ENCODE results near the gene MMP3.

Gene MMP3

DNA sequence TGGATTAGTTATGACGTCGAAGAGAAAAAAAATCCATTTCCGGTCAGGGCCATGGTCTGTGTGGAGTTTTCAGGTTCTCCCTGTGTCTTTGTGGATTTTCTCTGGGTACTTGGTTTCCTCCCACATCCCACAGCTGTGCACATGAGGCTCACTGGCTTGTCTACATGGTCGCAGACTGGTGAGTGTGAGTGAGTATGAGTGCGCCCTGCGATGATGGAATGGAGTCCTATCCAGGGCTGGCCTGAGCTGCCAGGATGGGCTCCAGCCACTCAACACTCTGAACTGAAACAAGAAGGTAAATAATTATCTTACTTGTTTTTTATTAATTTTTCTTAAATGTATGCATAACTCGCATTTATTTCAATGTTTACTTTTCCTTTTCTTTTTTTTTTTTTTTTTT lies 10.8 kb downstream of the MMP3 start:
- no peak for DNase-seq (ENCODE audit: low read depth, low spot score)

DNA sequence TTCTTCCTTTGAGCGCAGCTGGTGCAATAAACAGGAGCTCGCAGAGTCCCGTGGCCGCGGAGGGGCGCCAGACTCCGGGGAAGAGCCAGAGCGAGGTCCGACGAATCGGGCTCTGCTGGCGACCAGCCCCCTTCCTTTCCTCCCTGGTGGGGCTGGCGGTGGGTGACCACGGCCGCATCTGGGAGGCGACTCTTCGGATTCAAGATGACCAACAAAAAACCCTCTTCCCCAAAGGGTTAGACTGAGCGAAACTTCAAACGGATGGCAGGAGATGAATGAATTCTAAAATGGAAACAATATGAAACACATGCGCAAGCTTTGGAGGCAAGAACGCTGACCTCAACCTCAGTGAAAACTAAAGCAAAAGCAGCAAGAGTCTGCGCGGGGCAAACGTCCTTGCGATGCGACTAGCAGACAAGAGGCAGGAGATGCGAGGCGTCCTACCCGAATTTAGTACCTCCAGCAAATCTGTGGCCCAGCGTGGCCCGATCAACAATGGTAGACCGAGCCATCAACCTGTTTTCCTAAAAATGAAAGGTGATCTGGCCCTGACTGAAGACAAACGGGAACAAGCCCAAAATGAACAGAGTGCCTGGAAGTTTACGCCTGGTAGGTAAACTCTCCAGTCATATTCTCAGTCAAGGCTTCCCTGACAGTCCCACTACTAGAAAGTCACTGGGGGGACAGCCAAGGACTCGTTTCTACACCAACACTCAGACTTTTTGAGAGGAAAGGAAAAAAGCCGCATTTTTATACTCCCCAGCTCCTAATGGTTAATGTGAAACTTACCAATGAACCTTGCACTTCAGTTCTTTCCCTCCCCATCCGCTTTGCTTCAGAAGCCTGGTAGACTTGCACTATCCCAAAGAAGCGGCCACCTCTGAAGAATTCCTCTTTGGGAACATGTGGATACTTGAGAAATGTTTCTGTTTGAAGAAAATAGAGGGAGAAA lies 11.6 kb downstream of the MMP3 start:
- DNase-seq (ENCODE audit: low read depth, low spot score): no peak

DNA sequence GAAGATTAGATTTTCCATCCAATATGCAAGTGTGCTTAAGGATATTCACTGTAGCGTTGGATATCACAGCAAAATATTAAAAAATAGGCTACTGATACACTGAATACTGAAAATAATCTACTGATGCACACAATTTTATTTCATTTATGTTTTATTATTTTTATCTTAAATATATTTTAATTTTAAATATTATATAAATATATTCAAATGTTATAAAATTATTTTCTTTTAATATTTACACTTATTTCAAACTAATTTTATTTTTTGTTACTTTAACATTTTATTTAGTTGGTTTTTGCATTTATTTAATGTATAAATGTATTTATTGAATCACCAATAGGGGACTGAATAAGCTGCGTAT lies 12.3 kb downstream of the MMP3 start:
- no peak for DNase-seq (ENCODE audit: low read depth, low spot score)

- no peak for DNase-seq (ENCODE audit: low read depth, low spot score)
These were observed 13.2 kb downstream of the MMP3 start for GRCh38 chr11:102830001-102830727.

- DNase-seq (ENCODE audit: low read depth, low spot score): no peak
These were observed 14.0 kb downstream of the MMP3 start for GRCh38 chr11:102829316-102830000.

DNA sequence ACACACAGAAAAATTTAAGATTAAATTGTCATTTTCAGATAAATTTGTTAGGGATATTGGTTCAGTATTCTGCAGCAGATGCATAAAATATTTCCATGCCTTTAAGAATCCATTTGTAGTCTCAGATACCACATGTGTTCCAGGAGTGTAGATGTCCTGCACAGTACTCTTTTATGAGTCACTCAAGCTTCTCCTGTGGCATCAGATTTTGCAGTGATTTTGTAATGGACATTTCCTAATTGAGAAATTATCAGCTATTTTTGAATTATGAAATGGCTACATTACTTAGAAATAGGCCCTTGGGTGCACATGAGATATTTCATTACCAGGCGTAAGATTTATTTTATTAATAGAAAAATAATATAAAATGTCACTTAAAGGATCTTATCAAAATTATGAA lies 18.9 kb downstream of the MMP3 start:
- DNase-seq (ENCODE audit: low read depth, low spot score): no peak

DNA sequence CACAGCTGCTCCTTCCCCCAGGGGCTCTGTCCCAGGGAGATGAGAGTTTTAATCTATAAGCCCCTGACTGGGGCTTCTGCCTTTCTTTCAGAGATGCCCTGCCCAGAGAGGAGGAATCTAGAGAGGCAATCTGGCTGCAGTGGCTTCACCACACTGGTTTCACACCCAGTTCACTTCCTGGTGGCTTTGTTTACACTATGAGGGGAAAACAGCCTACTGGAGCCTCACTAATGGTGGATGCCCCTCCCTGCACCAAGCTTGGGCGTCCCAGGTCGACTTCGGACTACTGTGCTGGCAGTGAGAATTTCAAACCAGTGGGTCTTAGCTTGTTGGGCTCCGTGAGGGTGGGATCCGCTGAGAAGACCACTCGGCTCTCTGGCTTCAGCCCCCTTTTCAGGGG lies 23.9 kb downstream of the MMP3 start:
- no peak for DNase-seq (ENCODE audit: low read depth, low spot score)

DNA sequence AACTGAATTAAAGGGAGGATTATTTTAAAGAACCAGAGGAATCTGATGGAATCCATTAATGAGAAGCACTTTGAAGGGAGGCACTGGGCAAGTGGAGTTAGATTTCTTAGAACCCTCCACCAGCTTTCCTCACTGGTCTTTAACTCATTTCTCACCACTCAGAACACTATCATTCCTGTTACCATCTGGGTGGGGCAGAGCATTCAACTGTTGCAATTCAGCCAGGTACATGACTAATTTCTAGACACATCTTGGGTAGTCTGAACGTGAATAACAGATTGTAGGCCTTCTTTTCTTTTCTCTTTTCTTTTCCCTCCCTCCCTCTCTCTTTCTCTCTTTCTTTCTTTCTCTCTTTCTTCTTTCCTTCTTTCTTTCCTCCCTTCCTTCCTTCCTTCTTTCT lies 29.9 kb downstream of the MMP3 start:
- no peak for DNase-seq (ENCODE audit: low read depth, low spot score)

GRCh38 chr11:102812188-102812587 lies 31.2 kb downstream of the MMP3 start:
- DNase-seq (ENCODE audit: low read depth, low spot score): no peak

DNA sequence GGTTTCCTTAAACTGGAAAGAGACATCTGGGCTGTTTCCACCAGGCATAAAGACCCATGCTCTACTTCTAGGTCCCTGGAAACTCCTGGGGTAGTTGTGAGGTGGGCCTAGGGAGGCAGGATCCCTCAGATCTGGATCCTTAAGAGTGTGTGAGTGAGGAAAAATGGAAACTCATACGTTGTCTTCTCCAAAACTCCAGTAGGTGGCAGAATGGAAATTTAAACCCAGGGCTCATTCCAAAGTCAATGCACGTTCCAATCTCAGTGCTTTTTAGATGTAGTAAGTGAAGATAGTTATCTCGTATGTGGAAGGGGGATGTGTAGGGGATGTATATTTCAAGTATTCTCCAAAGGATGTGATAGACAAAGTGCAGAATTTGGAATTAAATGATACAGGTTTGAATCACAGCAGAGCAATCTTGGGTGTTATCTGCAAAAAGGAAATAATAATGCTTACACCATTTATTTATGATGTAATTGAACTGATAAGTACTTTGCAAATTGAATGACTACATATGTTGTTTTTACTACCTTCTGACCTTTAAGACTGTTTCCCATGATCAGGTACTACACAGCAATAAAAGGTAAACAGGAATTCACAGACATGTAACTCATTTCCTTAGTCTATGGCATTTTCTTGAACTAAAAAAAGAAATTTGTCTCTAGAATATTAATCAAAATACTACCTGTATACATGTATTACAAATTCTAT lies 32.3 kb downstream of the MMP3 start:
- DNase-seq (ENCODE audit: low read depth, low spot score): no peak

GRCh38 chr11:102809971-102810370 lies 33.4 kb downstream of the MMP3 start:
- no peak for DNase-seq (ENCODE audit: low read depth, low spot score)

- DNase-seq (ENCODE audit: low read depth, low spot score): no peak
These were observed 35.5 kb downstream of the MMP3 start for GRCh38 chr11:102807921-102808320.

DNA sequence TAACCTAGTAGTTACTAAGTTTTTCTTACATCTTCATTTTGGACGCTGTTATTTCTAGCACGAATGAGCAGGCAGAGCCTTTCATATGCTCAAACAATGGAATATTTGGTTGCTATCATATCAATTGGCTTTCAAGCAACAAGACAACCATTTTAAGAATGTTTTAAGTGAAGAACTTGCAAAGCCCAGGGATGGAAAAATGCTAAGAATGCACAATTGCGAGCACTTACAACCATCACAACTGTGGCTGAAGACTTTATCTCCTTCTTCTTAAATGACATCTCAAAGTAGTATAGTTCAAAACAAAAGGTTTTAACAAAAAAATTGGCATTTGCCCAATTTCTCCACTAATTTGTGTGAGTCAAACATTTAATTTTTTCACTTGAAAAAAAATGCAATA lies 37.1 kb downstream of the MMP3 start:
- DNase-seq (ENCODE audit: low read depth, low spot score): no peak

GRCh38 chr11:102802341-102802740 lies 41.1 kb downstream of the MMP3 start:
- DNase-seq (ENCODE audit: low read depth, low spot score): no peak

GRCh38 chr11:102800767-102801166 lies 42.6 kb downstream of the MMP3 start:
- DNase-seq (ENCODE audit: low read depth, low spot score): no peak

DNA sequence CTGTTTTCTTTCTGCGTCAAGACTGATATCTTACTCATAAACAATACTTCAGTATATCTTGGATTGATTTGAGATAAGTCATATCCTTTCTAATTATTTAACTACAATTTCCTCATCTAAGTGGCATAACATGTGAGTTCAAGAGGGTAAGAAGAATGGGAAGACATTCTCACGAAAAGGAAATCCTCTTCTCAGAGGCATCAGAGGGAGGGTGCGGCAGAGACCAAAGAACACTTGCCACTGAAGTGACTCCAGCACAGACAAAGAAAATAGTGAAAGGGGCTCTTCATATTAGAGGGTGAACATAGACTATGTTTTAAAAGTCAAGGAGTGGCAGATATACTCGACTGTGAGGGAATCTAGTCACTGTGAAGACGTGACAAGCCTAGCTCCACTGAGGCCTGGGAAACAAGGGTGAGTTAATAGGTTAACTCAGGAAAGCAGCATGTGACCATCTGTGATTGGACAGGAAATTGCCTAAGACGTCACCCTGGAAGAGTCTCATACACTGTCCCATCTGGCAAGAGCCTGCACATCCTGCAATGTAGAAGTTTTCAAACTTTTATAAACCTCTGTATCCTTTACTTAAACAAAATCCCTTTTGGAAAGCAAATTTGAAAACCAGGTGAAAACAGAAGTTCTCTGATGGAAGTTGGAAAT lies 43.6 kb downstream of the MMP3 start:
- DNase-seq (ENCODE audit: low read depth, low spot score): no peak

- no peak for DNase-seq (ENCODE audit: low read depth, low spot score)
These were observed 45.2 kb downstream of the MMP3 start, which contains the start of gene MMP1 for GRCh38 chr11:102798012-102798746. MMP1 (minus strand) TSS chr11:102798160; CDS start chr11:102798092, 68 bp downstream.

DNA sequence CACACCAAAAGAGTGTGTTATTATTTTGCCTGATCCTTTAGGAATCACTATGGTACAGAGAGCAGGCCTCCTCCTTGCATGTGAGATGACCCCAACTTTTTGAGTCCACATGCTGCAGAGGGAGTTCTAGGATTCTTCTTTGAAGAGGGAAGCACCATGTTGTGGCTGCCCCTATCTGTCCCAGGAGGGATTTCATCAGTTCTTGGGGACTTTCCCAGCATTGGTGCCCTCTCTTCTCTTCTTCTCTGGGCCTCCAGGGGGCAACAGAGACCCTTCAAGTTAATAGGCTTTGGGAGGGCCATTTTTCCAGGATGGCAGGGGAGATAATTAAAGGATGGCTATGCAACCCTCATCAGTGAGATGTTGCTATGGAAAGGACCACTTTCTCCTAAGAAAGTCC lies 49.0 kb downstream of the MMP3 start:
- no peak for DNase-seq (ENCODE audit: low read depth, low spot score)

DNA sequence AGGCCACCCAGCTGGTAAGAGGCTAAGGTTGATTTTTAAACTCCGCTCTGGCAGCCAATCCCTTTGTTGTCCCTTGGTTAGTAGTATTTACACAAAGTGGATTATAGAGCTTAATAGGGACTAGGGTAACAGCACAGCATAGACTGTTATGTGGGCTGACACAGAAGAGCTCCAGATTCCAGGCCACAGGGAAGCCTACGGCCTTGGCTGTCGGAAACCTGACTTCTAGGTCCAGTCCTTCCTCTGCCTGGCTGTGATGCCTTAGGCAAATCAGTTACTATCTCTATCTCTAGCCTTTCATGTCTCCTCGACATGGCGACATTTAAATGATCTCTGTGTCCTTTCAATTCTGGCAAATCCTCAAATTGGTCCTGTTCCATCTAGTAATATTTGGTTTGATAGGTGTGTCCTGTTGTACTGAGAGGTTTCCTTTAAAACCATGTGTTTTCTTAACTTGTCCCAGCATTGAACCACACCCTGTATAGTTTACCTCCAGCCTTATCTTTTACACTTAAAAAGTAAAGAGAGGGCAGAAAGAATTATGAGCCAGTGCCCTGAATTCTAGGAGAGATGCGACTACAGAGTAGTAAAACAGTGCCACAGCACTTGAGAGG lies 49.6 kb downstream of the MMP3 start:
- no peak for DNase-seq (ENCODE audit: low read depth, low spot score)

DNA sequence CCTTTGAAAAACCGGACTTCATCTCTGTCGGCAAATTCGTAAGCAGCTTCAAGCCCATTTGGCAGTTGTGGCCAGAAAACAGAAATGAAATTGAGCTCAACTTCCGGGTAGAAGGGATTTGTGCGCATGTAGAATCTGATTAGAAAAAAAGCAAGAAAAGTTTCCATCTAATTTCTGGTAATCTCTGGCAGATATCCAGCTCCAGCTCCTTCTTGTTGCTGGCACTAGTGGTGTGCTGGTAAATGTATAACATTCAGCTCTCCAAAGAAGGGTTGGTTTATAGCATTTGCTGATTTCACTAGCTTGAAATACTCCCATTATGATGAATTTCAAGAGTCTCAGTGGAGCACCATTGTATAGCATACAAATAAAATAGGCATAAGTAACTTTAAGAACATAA lies 50.8 kb downstream of the MMP3 start:
- DNase-seq (ENCODE audit: low read depth, low spot score): no peak

All from activated CD4-positive, CD25-positive, alpha-beta regulatory T cell treated with anti-CD3 and anti-CD28 coated beads, Interleukin-2, amount 50 U/mL, for 16 hours (primary cell).